Ectodermal cell (in vitro differentiated cells): ENCODE measurements around the gene SLC25A3.
A peak's percentile ranks its signal among the peaks of the same experiment; 100 is the strongest.
"Not testable (repeated sequence)": the region's sequence is repeated elsewhere in the genome, so short reads cannot be mapped to it uniquely, and the experiment has no call there.

Experiments
- H3K27ac ChIP-seq: 2 replicates; pipeline ENCODE4 v1.7.0; 2013; ENCODE audit warnings: mild to moderate bottlenecking, low read depth, low read length; ENCODE audit not compliant: insufficient read depth, poor library complexity, severe bottlenecking
- H3K27me3 ChIP-seq: 2 replicates; pipeline ENCODE4 v1.7.0; 2013; ENCODE audit warnings: mild to moderate bottlenecking, low read length; ENCODE audit not compliant: insufficient read depth, control insufficient read depth, poor library complexity, severe bottlenecking
- H3K36me3 ChIP-seq: one replicate; pipeline ENCODE4 v1.7.0; 2013; ENCODE audit warnings: low read length; ENCODE audit not compliant: control insufficient read depth, insufficient read depth
- H3K4me1 ChIP-seq: one replicate; pipeline ENCODE4 v1.7.0; 2013; ENCODE audit warnings: low read length; ENCODE audit not compliant: control insufficient read depth, insufficient read depth
- H3K4me3 ChIP-seq: 2 replicates; pipeline ENCODE4 v1.7.0; 2013; ENCODE audit warnings: low read depth, low read length, control low read depth; ENCODE audit not compliant: insufficient read depth
- H3K9me3 ChIP-seq: 2 replicates; pipeline ENCODE4 v1.7.0; 2013; ENCODE audit warnings: mild to moderate bottlenecking, low read length, moderate library complexity; ENCODE audit not compliant: control insufficient read depth
- WGBS, 2 experiments: methylation state at CpG; one replicate each; pipeline ENCODE4 v1.1.7; 2013; ENCODE audit warnings: missing lambda C conversion rate in 2 of 2; 5-methylcytosine and 5-hydroxymethylcytosine counted together

The SLC25A3 gene

DNA sequence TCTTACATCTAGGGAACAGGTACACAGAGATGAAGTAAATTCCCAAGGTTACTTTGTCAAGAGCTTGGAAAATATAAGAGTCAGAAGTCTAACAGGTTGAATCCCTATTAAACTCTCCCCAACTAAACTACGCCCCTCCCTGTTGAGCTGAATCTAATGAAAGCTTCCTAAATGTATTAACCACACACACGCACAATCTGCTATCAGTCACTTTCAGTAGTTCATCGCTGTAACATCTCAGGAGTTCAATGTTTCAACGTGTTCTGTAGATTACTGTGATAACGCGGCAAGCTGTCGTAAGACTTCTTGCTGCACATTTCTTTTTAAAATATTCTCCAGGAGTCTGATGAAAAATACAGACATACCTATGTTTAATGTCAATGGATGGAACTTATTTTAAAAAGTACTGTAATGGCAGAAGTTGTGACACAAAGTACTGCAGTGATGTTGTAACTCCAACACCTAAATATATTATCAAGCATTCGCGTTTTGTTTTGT lies 612 bp upstream of the SLC25A3 start:
- Histone ChIP-seq H3K36me3 (peaks cover 7% of the 10 kb centered on the region), H3K4me1 (peaks cover 3% of the 10 kb centered on the region), H3K27ac (no peak overlapping the region), H3K4me3 (peak overlapping the region; percentile 100), H3K27me3 (no peaks in the 10 kb centered on the region), H3K9me3 (no peaks in the 10 kb centered on the region)
- WGBS, 2 experiments = 71% methylated on average over 9 of the region's 9 CpGs

- WGBS, 2 experiments = 0 to 1% methylated on average over 35 of the region's 35 CpGs
Measured at GRCh38 chr12:98594050-98594835, 757 bp downstream of the SLC25A3 start.

DNA sequence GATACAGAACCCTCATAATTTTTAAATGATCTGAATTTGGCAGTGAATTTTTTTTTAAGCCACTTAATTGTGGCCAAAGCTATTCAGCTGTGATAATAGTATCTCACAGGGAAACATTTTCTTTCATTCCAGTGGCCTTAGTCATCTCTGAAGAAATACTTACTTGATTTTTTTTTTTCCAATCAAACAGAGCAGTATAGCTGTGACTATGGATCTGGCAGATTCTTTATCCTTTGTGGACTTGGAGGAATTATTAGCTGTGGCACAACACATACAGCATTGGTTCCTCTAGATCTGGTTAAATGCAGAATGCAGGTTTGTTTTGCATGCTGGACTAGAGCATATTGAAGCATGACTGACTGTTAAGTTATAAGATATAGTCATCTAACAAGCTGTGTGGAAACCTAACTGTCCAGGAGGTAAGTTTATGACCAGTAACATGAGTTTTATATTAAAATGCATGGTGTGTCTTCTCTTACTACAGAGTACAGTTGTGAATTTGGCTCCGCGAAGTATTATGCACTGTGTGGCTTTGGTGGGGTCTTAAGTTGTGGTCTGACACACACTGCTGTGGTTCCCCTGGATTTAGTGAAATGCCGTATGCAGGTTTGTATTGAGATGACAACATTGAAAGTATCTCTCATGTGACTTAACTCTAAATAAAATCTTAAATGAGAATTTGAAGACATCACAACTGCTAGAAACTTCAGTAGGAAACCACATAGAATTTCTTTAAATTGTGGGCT lies 1.9 kb downstream of the SLC25A3 start:
- 80 to 94% methylated on average over 2 to 3 of the region's 3 CpGs for WGBS, 2 experiments
- Histone ChIP-seq H3K9me3 (no peaks in the 10 kb centered on the region), H3K27ac (no peak overlapping the region), H3K4me3 (peak overlapping the region; percentile 100), H3K4me1 (peaks cover 3% of the 10 kb centered on the region), H3K36me3 (peaks cover 22% of the 10 kb centered on the region), H3K27me3 (no peaks in the 10 kb centered on the region)

More at GRCh38 chr12:98594050-98594835, 757 bp downstream of the SLC25A3 start:
- H3K4me1 ChIP-seq = peaks cover 3% of the 10 kb centered on the region
- peak overlapping the region; percentile 100 for H3K4me3 ChIP-seq
- H3K36me3 ChIP-seq = peaks cover 10% of the 10 kb centered on the region
- H3K27ac ChIP-seq = peak overlapping the region; percentile 76
- no peaks in the 10 kb centered on the region for H3K9me3 ChIP-seq
- no peaks in the 10 kb centered on the region for H3K27me3 ChIP-seq

- H3K36me3 ChIP-seq = peaks cover 39% of the 10 kb centered on the region
- not testable (repeated sequence) for H3K27ac ChIP-seq, H3K4me3 ChIP-seq
Measured at GRCh38 chr12:98597313-98597712, 3.8 kb downstream of the SLC25A3 start.

DNA sequence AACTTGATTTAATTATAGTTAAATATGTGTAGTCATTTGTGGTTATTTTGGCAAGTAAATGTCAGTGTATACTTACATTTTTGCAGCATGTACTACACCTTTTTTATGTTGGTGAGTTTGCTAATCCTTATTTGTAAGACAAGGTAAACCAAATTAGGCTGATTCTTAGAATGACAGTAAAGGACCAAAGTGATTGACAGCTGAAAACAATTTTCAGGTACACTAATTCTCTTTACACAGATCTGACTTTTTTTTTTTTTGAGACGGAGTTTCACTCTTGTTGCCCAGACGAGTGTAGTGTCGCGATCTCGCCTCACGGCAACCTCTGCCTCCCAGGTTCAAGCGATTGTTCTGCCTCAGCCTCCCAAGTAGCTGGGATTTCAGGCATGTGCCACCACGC lies 8.4 kb downstream of the SLC25A3 start:
- H3K36me3 ChIP-seq = peaks cover 45% of the 10 kb centered on the region
- no peak overlapping the region for H3K4me3 ChIP-seq
- H3K27ac ChIP-seq = no peak overlapping the region
- 92 to 93% methylated on average over 8 of the region's 8 CpGs for WGBS, 2 experiments
- no peaks in the 10 kb centered on the region for H3K27me3 ChIP-seq
- H3K9me3 ChIP-seq = no peaks in the 10 kb centered on the region
- H3K4me1 ChIP-seq = no peaks in the 10 kb centered on the region

More at GRCh38 chr12:98597313-98597712, 3.8 kb downstream of the SLC25A3 start:
- 94 to 95% methylated on average over 5 of the region's 5 CpGs for WGBS, 2 experiments
- not testable (repeated sequence) for H3K4me1 ChIP-seq, H3K27me3 ChIP-seq, H3K9me3 ChIP-seq

DNA sequence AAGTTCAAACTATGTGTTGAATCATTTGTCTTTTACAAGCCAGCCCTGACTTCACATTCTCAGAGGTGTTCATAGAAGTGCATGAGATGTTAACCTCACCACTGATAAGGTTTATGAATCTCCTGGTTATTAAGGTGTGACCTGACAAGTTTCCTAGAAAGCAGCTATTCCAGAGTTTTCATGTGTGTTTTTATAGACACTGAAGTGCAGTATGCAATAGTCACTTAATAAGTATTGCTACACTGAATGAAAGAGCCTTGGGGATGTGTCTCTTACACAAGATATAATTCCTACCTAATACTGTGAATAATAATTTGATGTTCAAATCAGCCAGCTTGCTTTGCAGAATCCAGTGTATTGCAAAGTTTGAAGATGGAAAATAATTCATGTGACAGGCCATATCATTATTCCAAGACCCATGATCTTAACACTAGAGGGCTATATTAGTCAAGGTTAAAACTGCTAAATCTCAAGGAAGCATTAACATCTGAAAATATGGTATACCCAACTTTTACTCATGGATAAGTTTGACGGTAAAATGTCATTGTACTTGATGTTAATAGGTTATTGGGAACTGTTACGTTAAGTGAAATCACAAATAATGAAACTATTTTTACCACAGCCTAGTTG lies 13.0 kb downstream of the SLC25A3 start:
- Histone ChIP-seq H3K27ac (no peak overlapping the region), H3K4me3 (no peak overlapping the region), H3K9me3 (no peaks in the 10 kb centered on the region), H3K4me1 (no peaks in the 10 kb centered on the region), H3K27me3 (no peaks in the 10 kb centered on the region), H3K36me3 (peaks cover 13% of the 10 kb centered on the region)
- WGBS, 2 experiments = no CpG with 5 or more reads among the region's 2 CpGs

DNA sequence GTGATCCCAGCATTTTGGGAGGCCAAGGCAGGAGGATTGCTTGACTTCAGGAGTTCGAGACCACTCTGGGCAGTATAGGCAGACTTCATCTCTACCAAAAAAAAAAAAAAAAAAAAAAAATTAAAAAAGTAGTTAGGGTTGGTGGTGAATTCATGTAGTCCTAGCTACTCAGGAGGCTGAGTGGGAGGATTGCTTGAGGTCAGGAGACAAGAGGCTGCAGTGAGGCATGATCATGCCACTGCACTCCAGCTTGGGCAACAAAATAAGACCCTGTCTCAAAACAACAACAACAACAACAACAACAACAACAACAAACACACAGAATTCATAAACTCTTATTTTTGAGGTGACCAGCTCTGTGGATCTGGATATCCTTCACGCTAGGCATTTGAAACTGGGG lies 17.1 kb downstream of the SLC25A3 start:
- H3K4me3 ChIP-seq = no peak overlapping the region
- H3K9me3 ChIP-seq = no peaks in the 10 kb centered on the region
- H3K4me1 ChIP-seq = no peaks in the 10 kb centered on the region
- no peaks in the 10 kb centered on the region for H3K27me3 ChIP-seq
- WGBS, 2 experiments = 100% methylated on average over 1 to 2 of the region's 2 CpGs
- no peak overlapping the region for H3K27ac ChIP-seq
- no peaks in the 10 kb centered on the region for H3K36me3 ChIP-seq

DNA sequence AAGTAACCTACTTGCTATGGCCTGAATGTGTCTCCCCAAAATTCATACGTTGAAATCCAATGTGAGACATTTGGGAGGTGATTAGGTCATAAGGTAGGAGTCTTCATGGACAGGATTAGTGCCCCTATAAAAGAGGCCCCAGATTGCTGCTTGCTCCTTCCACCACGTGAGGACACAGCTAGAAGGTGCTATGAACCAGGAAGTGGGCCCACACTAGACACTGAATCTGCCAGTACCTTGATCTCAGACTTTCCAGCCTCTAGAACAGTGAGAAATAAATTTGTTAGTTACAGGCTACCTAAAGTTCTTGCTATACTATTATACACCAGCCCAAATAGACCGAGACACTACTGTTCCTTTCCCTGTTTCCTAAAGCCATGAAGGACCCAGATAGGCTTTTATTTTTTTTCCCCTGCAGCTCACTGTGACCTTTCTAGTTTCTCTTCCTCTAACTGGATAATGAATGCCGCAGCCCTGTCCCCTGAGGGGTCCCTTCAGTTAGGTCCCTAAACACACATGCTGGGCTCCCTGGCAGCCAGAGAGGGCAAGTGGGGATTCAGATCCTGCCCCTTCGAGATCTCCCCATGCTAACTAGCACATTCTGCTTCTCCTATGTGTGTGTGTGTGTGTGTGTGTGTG lies 19.3 kb downstream of the SLC25A3 start:
- H3K27me3 ChIP-seq = no peaks in the 10 kb centered on the region
- no peak overlapping the region for H3K4me3 ChIP-seq
- no peak overlapping the region for H3K27ac ChIP-seq
- 78 to 85% methylated on average over 5 of the region's 5 CpGs for WGBS, 2 experiments
- no peaks in the 10 kb centered on the region for H3K9me3 ChIP-seq
- H3K4me1 ChIP-seq = no peaks in the 10 kb centered on the region
- H3K36me3 ChIP-seq = no peaks in the 10 kb centered on the region

- Histone ChIP-seq H3K27me3 (no peaks in the 10 kb centered on the region), H3K4me3 (no peak overlapping the region), H3K4me1 (no peaks in the 10 kb centered on the region), H3K9me3 (no peaks in the 10 kb centered on the region), H3K36me3 (no peaks in the 10 kb centered on the region), H3K27ac (no peak overlapping the region)
- 97% methylated on average over 2 to 3 of the region's 4 CpGs for WGBS, 2 experiments
Measured at GRCh38 chr12:98618952-98619351, 25.5 kb downstream of the SLC25A3 start.
